NCI-H2029 (cell line): ENCODE data around the gene DKK3.

Experiments
- DNase-seq: peaks from one replicate; lab custom pipeline; 2025; lab: John Stamatoyannopoulos, UW

Gene DKK3

GRCh38 chr11:12003815-12004214, 4.6 kb downstream of the DKK3 start:
- DNase-seq = no peak

- no peak for DNase-seq
Observed at GRCh38 chr11:12003336-12003735, 5.1 kb downstream of the DKK3 start.

- no peak for DNase-seq
Observed at GRCh38 chr11:12001186-12001585, 7.2 kb downstream of the DKK3 start.

GRCh38 chr11:11998091-11998781, 10.2 kb downstream of the DKK3 start:
- DNase-seq = no peak

- DNase-seq = no peak
Observed at GRCh38 chr11:11997049-11997322, 11.4 kb downstream of the DKK3 start.

- DNase-seq = no peak
Observed at GRCh38 chr11:11996321-11997048, 11.9 kb downstream of the DKK3 start.

- no peak for DNase-seq
Observed at GRCh38 chr11:11995601-11996000, 12.8 kb downstream of the DKK3 start.

GRCh38 chr11:11993839-11994238, 14.6 kb downstream of the DKK3 start:
- no peak for DNase-seq

- DNase-seq = no peak
Observed at GRCh38 chr11:11992257-11993212, 15.9 kb downstream of the DKK3 start.

- DNase-seq = no peak
Observed at GRCh38 chr11:11989774-11990744, 18.4 kb downstream of the DKK3 start.

- DNase-seq = no peak
Observed at GRCh38 chr11:11988681-11989261, 19.7 kb downstream of the DKK3 start.

GRCh38 chr11:11988099-11988651, 20.3 kb downstream of the DKK3 start:
- DNase-seq = no peak

GRCh38 chr11:11987503-11988022, 20.9 kb downstream of the DKK3 start:
- no peak for DNase-seq

GRCh38 chr11:11985954-11986949, 22.2 kb downstream of the DKK3 start:
- DNase-seq = no peak

GRCh38 chr11:11985016-11985715, 23.3 kb downstream of the DKK3 start:
- no peak for DNase-seq

- no peak for DNase-seq
Observed at GRCh38 chr11:11984563-11984962, 23.9 kb downstream of the DKK3 start.

- DNase-seq = no peak
Observed at GRCh38 chr11:11983427-11983826, 25.0 kb downstream of the DKK3 start.

- no peak for DNase-seq
Observed at GRCh38 chr11:11982975-11983374, 25.5 kb downstream of the DKK3 start.

GRCh38 chr11:11982461-11982860, 26.0 kb downstream of the DKK3 start:
- DNase-seq = no peak
